ENCODE measurements around the gene GAB4. TPM values are rescaled to one million over a fixed set of nuclear protein-coding genes. Genes with fewer than 3 reads are reported as not detected.

GAB4 gene
- total RNA-seq (not detected in 2 replicates), polyA plus RNA-seq (not detected in 2 replicates)

DNA sequence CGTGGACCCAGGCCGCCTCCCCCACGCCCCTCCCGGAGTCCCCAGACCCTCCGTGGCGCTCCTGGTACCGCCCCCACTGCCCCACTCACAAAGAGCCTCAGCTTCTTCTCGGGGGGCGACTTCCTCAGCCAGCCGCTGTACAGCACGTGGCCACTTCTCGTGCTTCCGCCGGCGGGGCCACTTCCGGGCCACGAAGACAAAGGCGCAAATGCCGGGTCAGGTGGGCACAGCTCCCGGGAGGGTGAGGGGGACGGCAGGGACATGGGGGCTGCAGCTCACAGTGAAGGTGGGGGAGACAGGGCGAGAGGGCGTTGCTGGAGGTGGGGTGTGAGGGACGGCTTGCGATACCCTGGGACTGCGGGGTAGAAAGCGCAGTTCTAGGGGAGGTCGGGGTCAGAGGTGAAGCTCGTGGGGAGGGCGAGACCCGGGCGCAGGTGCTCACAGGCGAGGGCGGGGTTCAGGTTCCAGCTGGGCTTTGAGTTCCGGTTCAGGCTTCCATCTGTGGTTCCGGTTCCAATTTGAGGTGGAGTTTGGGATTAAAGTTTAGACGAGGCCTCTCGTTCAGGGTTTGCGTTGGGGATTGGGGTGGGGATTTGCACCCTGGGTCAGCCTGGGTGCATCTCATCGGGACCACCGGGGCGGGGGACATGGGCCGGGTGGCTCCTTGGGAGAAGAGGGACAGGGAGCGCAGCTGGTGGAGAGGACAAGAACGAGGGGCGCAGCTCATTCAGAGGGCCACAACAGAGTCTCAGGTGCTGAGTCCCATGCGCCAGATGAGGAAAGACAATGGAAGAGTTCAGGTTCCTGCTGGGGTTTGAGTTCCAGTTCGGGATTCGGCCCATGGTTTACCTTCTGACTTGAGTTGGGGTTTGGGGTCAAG is at the start of gene GAB4:
Gene GAB4 (minus strand): TSS at position 371 of the 880 bp plus-strand sequence. CDS start 108 bp downstream, at position 263.
- Histone ChIP-seq H3K27me3 (no peaks in the 10 kb centered on the region), H3K27ac (no peak within 1 kb of the TSS), H3K4me1 (ENCODE audit: low read depth) (no peaks in the 10 kb centered on the region), H3K9me3 (ENCODE audit: low read depth) (no peaks in the 10 kb centered on the region), H3K36me3 (no peaks in the 10 kb centered on the region), H3K4me3 (no peak within 1 kb of the TSS)
- no peak for DNase-seq (ENCODE audit: low read depth in 1 of 2, low spot score in 1 of 2)
- TF ChIP-seq, protein P1, sequence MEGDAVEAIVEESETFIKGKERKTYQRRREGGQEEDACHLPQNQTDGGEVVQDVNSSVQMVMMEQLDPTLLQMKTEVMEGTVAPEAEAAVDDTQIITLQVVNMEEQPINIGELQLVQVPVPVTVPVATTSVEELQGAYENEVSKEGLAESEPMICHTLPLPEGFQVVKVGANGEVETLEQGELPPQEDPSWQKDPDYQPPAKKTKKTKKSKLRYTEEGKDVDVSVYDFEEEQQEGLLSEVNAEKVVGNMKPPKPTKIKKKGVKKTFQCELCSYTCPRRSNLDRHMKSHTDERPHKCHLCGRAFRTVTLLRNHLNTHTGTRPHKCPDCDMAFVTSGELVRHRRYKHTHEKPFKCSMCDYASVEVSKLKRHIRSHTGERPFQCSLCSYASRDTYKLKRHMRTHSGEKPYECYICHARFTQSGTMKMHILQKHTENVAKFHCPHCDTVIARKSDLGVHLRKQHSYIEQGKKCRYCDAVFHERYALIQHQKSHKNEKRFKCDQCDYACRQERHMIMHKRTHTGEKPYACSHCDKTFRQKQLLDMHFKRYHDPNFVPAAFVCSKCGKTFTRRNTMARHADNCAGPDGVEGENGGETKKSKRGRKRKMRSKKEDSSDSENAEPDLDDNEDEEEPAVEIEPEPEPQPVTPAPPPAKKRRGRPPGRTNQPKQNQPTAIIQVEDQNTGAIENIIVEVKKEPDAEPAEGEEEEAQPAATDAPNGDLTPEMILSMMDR (IDR thresholded peaks at IDR 0.05; ENCODE audit: low read depth, low read length): no peak

DNA sequence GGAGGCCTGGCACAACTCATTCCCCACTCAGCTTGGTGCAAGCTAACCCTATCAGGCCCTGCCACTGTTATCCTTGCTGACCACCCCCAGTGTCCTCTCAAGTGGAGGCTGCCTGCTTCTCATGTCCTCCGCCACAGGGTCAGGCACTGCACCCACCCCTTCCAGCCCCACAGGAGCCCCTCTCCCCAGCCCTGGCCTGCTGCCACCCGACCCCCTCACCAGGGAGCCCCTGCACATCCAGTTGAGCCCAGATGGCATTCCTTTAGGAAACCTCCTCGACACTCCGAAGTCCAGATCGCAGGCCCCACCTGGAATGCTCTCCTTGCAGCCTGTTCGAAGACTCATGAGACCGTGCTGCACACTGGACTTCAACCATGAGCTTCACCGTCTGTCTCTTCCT is 48.8 kb upstream of the GAB4 start:
- Histone ChIP-seq H3K27ac (no peak overlapping the region), H3K36me3 (no peaks in the 10 kb centered on the region), H3K4me3 (no peak overlapping the region), H3K27me3 (peaks cover 29% of the 10 kb centered on the region), H3K4me1 (ENCODE audit: low read depth) (no peaks in the 10 kb centered on the region), H3K9me3 (ENCODE audit: low read depth) (no peaks in the 10 kb centered on the region)
- TF ChIP-seq, protein P1 (IDR thresholded peaks at IDR 0.05; ENCODE audit: low read depth, low read length): no peak
- no peak for DNase-seq (ENCODE audit: low read depth in 1 of 2, low spot score in 1 of 2)

DNA sequence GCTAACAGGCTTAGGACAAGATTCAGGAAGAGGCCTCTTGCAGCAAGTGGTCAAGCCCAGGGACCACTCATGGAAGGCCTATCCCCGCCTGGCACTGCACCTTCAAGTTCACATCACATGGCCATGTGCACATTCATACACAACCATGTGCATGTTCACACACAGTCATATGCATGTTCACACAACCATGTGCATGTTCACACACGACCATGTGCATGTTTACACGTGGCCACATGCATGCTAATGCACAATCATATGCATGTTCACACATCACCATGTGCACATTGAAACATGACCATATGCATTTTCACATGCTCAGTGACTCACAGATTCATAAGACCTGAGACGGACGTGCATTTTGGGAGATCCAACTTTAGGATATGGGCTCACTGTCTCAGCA is 48.0 kb upstream of the GAB4 start:
- H3K4me3 ChIP-seq: no peak overlapping the region
- TF ChIP-seq, protein P1 (IDR thresholded peaks at IDR 0.05; ENCODE audit: low read depth, low read length): no peak
- H3K27me3 ChIP-seq: peaks cover 24% of the 10 kb centered on the region
- no peak overlapping the region for H3K27ac ChIP-seq
- H3K4me1 ChIP-seq (ENCODE audit: low read depth): no peaks in the 10 kb centered on the region
- DNase-seq (ENCODE audit: low read depth in 1 of 2, low spot score in 1 of 2): no peak
- H3K36me3 ChIP-seq: no peaks in the 10 kb centered on the region
- no peaks in the 10 kb centered on the region for H3K9me3 ChIP-seq (ENCODE audit: low read depth)

DNA sequence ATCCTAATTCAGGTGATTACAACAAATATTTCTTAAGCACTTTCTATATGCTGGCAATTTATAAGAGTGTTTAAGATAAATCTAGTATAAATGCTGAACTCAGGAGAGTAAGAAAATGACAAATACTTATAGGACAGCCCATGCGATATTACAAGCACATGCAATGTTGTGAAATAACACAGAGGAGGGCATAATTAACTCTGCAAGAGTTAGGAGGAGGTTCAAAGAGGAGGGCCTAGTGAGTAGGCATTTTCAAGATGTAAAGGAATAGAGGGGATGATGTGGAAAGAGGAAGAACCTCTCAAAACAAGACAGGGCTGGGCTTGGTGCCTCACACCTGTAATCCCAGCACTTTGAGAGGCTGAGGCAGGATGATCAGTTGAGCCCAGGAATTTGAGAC is 39.6 kb upstream of the GAB4 start:
- H3K36me3 ChIP-seq: no peaks in the 10 kb centered on the region
- H3K4me1 ChIP-seq (ENCODE audit: low read depth): no peaks in the 10 kb centered on the region
- no peak overlapping the region for H3K4me3 ChIP-seq
- no peaks in the 10 kb centered on the region for H3K9me3 ChIP-seq (ENCODE audit: low read depth)
- no peak overlapping the region for H3K27ac ChIP-seq
- TF ChIP-seq, protein P1 (IDR thresholded peaks at IDR 0.05; ENCODE audit: low read depth, low read length): no peak
- DNase-seq (ENCODE audit: low read depth in 1 of 2, low spot score in 1 of 2): no peak
- H3K27me3 ChIP-seq: no peaks in the 10 kb centered on the region

- H3K9me3 ChIP-seq (ENCODE audit: low read depth): no peaks in the 10 kb centered on the region
Observed at GRCh38 chr22:17046566-17047348, 38.7 kb upstream of the GAB4 start.

More at GRCh38 chr22:17046566-17047348, 38.7 kb upstream of the GAB4 start:
- TF ChIP-seq, protein P1 (IDR thresholded peaks at IDR 0.05; ENCODE audit: low read depth, low read length): no peak
- Histone ChIP-seq H3K27ac (no peak overlapping the region), H3K4me3 (no peak overlapping the region), H3K36me3 (no peaks in the 10 kb centered on the region), H3K27me3 (no peaks in the 10 kb centered on the region), H3K4me1 (ENCODE audit: low read depth) (no peaks in the 10 kb centered on the region)
- no peak for DNase-seq (ENCODE audit: low read depth in 1 of 2, low spot score in 1 of 2)

All from cardiac muscle cell (in vitro differentiated cells and primary cell).